Measurements from ENCODE around the gene TMEM201.

DNA sequence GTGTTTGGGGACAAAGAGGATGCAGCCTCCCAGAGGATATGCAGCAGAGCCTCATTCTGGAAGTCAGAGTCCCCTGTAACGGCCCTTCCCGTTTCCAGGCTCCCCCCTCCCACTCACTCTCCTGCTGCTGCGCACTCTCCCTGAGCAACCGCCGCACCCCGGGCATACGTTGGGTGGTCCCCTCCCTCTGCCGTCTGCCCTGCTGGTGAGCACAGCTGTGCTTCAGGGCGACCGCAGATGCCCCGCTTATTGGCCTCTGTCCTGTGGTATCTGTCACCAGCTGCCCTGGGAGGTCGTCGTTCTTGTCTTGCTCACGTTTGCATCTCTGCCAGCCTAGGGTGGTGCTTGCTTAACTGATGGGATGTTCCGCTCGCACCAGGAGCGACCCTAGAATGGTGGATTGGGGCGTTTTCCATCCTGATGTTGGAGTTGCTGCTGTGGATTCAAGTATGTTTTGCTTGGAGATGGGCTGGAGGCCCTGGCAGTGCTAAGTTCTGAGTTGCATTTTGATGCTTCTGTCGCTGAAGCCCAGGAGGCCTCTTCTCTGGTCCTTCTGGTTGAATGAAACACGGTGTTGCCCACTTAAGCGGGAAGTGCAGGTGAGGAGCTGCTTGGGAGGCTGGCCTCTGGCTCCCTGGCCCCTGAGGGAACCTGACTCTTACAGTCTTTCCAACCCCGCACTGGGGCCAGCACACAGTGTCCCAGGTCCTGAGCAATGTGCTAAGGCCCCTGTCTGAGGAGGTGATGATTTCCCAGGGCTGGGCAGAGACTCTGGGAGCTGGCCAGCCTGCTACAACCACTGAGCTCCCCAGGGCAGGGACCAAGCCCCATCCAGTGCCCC, 3.2 kb downstream of the TMEM201 start:
- TF ChIP-seq CTCF (IDR thresholded peaks at IDR 0.05) (no peak), POLR2A (IDR thresholded peaks at IDR 0.05) (no peak)

All from Peyer's patch (tissue), 4 donors.